Progenitor cell of endocrine pancreas (in vitro differentiated cells): Measurements from ENCODE around the gene ASTN1. TPM values are rescaled to one million over a fixed set of nuclear protein-coding genes. Genes with fewer than 3 reads are reported as not detected.

Source experiments
- DNase-seq: peaks from one replicate; pipeline ENCODE4 v3.0.0; 2021; ENCODE audit warnings: low spot score; ENCODE audit not compliant: unreplicated experiment
- H3K27ac Mint-ChIP-seq: 2 replicates; pipeline ENCODE4 v1.8.0; 2021; ENCODE audit warnings: mild to moderate bottlenecking, moderate library complexity, mixed read lengths
- H3K27me3 Mint-ChIP-seq: 2 replicates; pipeline ENCODE4 v1.8.0; 2021; ENCODE audit warnings: mixed read lengths
- H3K36me3 Mint-ChIP-seq: 2 replicates; pipeline ENCODE4 v1.8.0; 2022; ENCODE audit warnings: mixed read lengths; ENCODE audit not compliant: insufficient read depth
- H3K4me1 Mint-ChIP-seq: 2 replicates; pipeline ENCODE4 v1.8.0; 2021; ENCODE audit warnings: low read depth, mixed read lengths
- H3K4me3 Mint-ChIP-seq: 2 replicates; pipeline ENCODE4 v1.8.0; 2021; ENCODE audit warnings: low read depth, mild to moderate bottlenecking, moderate library complexity, mixed read lengths
- H3K9me3 Mint-ChIP-seq: 2 replicates; pipeline ENCODE4 v1.8.0; 2021; ENCODE audit warnings: low read depth, mixed read lengths
- CTCF ChIP-seq: fragments of 200-600 bp; sonication (generic); IDR thresholded peaks from one replicate; pipeline ENCODE4 v1.5.0; 2021; ENCODE audit warnings: antibody characterized with exemption, mild to moderate bottlenecking; ENCODE audit not compliant: unreplicated experiment
- microRNA-seq: library from miRNA; unstranded; fragments of <30 nt; microRNA quantifications from one replicate; pipeline ENCODE4 v1.1.0, GENCODE V29; 2020; ENCODE audit warnings: borderline number of aligned reads; ENCODE audit not compliant: unreplicated experiment
- total RNA-seq: library from RNA; stranded (reverse); gene quantifications from 2 replicates; pipeline ENCODE4 v1.2.1, GENCODE V29; 2021

Gene ASTN1
- total RNA-seq, 1 donor from 2014 or later, result 0.72 TPM

- H3K36me3 Mint-ChIP-seq, result peaks cover 2% of the 10 kb centered on the region
- H3K4me3 Mint-ChIP-seq, result no peak overlapping the region
- no peak for TF ChIP-seq CTCF
- H3K27me3 Mint-ChIP-seq, result no peaks in the 10 kb centered on the region
- peaks cover 8% of the 10 kb centered on the region for H3K9me3 Mint-ChIP-seq
- H3K27ac Mint-ChIP-seq, result no peak overlapping the region
- H3K4me1 Mint-ChIP-seq, result peaks cover 10% of the 10 kb centered on the region
- no peak for DNase-seq
These were observed 348.9 kb downstream of the ASTN1 start for GRCh38 chr1:176815621-176816020.

GRCh38 chr1:176811511-176812288 lies 352.8 kb downstream of the ASTN1 start:
- no peak for TF ChIP-seq CTCF
- Mint-ChIP-seq H3K9me3 (peaks cover 8% of the 10 kb centered on the region), H3K27ac (no peak overlapping the region), H3K27me3 (no peaks in the 10 kb centered on the region), H3K4me3 (no peak overlapping the region), H3K36me3 (peaks cover 2% of the 10 kb centered on the region), H3K4me1 (peaks cover 10% of the 10 kb centered on the region)
- DNase-seq, result no peak

GRCh38 chr1:176809292-176809691 lies 355.2 kb downstream of the ASTN1 start:
- TF ChIP-seq CTCF, result no peak
- H3K4me1 Mint-ChIP-seq, result peaks cover under 1% of the 10 kb centered on the region
- peaks cover 2% of the 10 kb centered on the region for H3K36me3 Mint-ChIP-seq
- no peak overlapping the region for H3K4me3 Mint-ChIP-seq
- peaks cover 8% of the 10 kb centered on the region for H3K9me3 Mint-ChIP-seq
- H3K27ac Mint-ChIP-seq, result no peak overlapping the region
- DNase-seq, result no peak
- H3K27me3 Mint-ChIP-seq, result no peaks in the 10 kb centered on the region

Small RNA genes within 50 kb of the gene (microRNA-seq; reads per million reads assigned to microRNA genes)
- gene MIR488, result not detected

Other genes starting within 250 kb of the ASTN1 start
- 0.11 and 0.41 TPM in 2 replicates for gene BRINP2, start 6.2 kb upstream of the ASTN1 start, total RNA-seq